ENCODE data around the gene PMVK. TPM values are rescaled to one million over a fixed set of nuclear protein-coding genes. Genes with fewer than 3 reads are reported as not detected.

PMVK gene
- total RNA-seq, 1 donor from 2014 or later = 29.5 TPM

GRCh38 chr1:154943649-154944400 lies 7.3 kb upstream of the PMVK start:
- peaks cover 3% of the 10 kb centered on the region for H3K4me1 Mint-ChIP-seq (ENCODE audit: unreplicated experiment)
- H3K27me3 Mint-ChIP-seq (ENCODE audit: unreplicated experiment) = no peaks in the 10 kb centered on the region
- no peaks in the 10 kb centered on the region for H3K9me3 Mint-ChIP-seq (ENCODE audit: unreplicated experiment)
- H3K36me3 Mint-ChIP-seq (ENCODE audit: unreplicated experiment) = peaks cover 8% of the 10 kb centered on the region
- no peak overlapping the region for H3K4me3 Mint-ChIP-seq (ENCODE audit: unreplicated experiment)
- peak; percentile 80 for TF ChIP-seq CTCF (IDR thresholded peaks at IDR 0.05)
- peak overlapping the region; percentile 37 for H3K27ac Mint-ChIP-seq (ENCODE audit: unreplicated experiment)
- no peak for DNase-seq (ENCODE audit: extremely low spot score, unreplicated experiment)

GRCh38 chr1:154941333-154942013 lies 5.0 kb upstream of the PMVK start:
- H3K4me3 Mint-ChIP-seq (ENCODE audit: unreplicated experiment) = no peak overlapping the region
- peaks cover 4% of the 10 kb centered on the region for H3K36me3 Mint-ChIP-seq (ENCODE audit: unreplicated experiment)
- no peak overlapping the region for H3K27ac Mint-ChIP-seq (ENCODE audit: unreplicated experiment)
- H3K9me3 Mint-ChIP-seq (ENCODE audit: unreplicated experiment) = no peaks in the 10 kb centered on the region
- H3K4me1 Mint-ChIP-seq (ENCODE audit: unreplicated experiment) = peaks cover 17% of the 10 kb centered on the region
- no peak for TF ChIP-seq CTCF (IDR thresholded peaks at IDR 0.05)
- H3K27me3 Mint-ChIP-seq (ENCODE audit: unreplicated experiment) = no peaks in the 10 kb centered on the region
- no peak for DNase-seq (ENCODE audit: extremely low spot score, unreplicated experiment)

GRCh38 chr1:154940651-154941194 lies 4.2 kb upstream of the PMVK start:
- Mint-ChIP-seq H3K27me3 (ENCODE audit: unreplicated experiment) (no peaks in the 10 kb centered on the region), H3K36me3 (ENCODE audit: unreplicated experiment) (no peaks in the 10 kb centered on the region), H3K4me1 (ENCODE audit: unreplicated experiment) (peaks cover 20% of the 10 kb centered on the region), H3K9me3 (ENCODE audit: unreplicated experiment) (no peaks in the 10 kb centered on the region), H3K27ac (ENCODE audit: unreplicated experiment) (no peak overlapping the region), H3K4me3 (ENCODE audit: unreplicated experiment) (no peak overlapping the region)
- no peak for TF ChIP-seq CTCF (IDR thresholded peaks at IDR 0.05)
- no peak for DNase-seq (ENCODE audit: extremely low spot score, unreplicated experiment)

- H3K4me1 Mint-ChIP-seq (ENCODE audit: unreplicated experiment) = peaks cover 25% of the 10 kb centered on the region
- no peak overlapping the region for H3K4me3 Mint-ChIP-seq (ENCODE audit: unreplicated experiment)
- no peak for TF ChIP-seq CTCF (IDR thresholded peaks at IDR 0.05)
- no peaks in the 10 kb centered on the region for H3K36me3 Mint-ChIP-seq (ENCODE audit: unreplicated experiment)
- no peak for DNase-seq (ENCODE audit: extremely low spot score, unreplicated experiment)
- no peak overlapping the region for H3K27ac Mint-ChIP-seq (ENCODE audit: unreplicated experiment)
- no peaks in the 10 kb centered on the region for H3K9me3 Mint-ChIP-seq (ENCODE audit: unreplicated experiment)
- no peaks in the 10 kb centered on the region for H3K27me3 Mint-ChIP-seq (ENCODE audit: unreplicated experiment)
These were observed 3.7 kb upstream of the PMVK start for GRCh38 chr1:154940213-154940560.
